K562 (cell line): ENCODE results near the gene LINS1. TPM values are rescaled to one million over a fixed set of nuclear protein-coding genes. Genes with fewer than 3 reads are reported as not detected.

Experiments
- ATF2 ChIP-seq: sonication (generic); formaldehyde crosslinking; IDR thresholded peaks from 2 replicates; pipeline ENCODE4 v1.8.1; 2022; ENCODE audit warnings: missing genetic modification reagents
- BRD9 ChIP-seq: fragments of 450-650 bp; IDR thresholded peaks from 2 replicates; pipeline ENCODE4 v1.6.1; 2018; ENCODE audit warnings: low read depth; ENCODE audit not compliant: partially characterized antibody
- FOXO4 ChIP-seq: fragments of 450-650 bp; formaldehyde crosslinking; IDR thresholded peaks from 2 replicates; pipeline ENCODE4 v1.4.0; 2020; ENCODE audit warnings: mild to moderate bottlenecking, moderate library complexity
- KAT7 ChIP-seq: sonication (generic); formaldehyde crosslinking; IDR thresholded peaks from 2 replicates; pipeline ENCODE4 v1.8.0; 2022; ENCODE audit warnings: missing genetic modification reagents, mild to moderate bottlenecking, borderline replicate concordance
- KDM5B ChIP-seq: fragments of 200-600 bp; sonication (generic); IDR thresholded peaks from 2 replicates; pipeline ENCODE4 v1.6.1; 2012; ENCODE audit warnings: low read depth, mild to moderate bottlenecking, moderate library complexity, low read length, control low read depth, inconsistent platforms; ENCODE audit not compliant: insufficient replicate concordance
- NELFE ChIP-seq: IDR thresholded peaks from 2 replicates; pipeline ENCODE4 v1.6.1; 2011; ENCODE audit warnings: mild to moderate bottlenecking; ENCODE audit not compliant: insufficient read depth, insufficient read length
- RREB1 ChIP-seq: fragments of 250-450 bp; sonication (Bioruptor Pico); IDR thresholded peaks from 2 replicates; pipeline ENCODE4 v1.4.0; 2020
- ZNF668 ChIP-seq: fragments of 250-450 bp; sonication (Bioruptor Pico); IDR thresholded peaks from 2 replicates; pipeline ENCODE4 v1.8.0; 2022; ENCODE audit warnings: mild to moderate bottlenecking, inconsistent platforms
- polyA plus RNA-seq, 8 experiments: library from polyadenylated mRNA; depleted of rRNA in 4 of 8; stranded (reverse) in 5 of 8; unstranded in 3 of 8; fragments of >200 nt; fragmentation: Nextera tagmentation in 2 of 8; fragmentation: Illumina TruSeq in 1 of 8; extraction: Ambion mirVana in 2 of 8; extraction: Trizol in 1 of 8; gene quantifications; 2 replicates each; pipeline versions ENCODE4 v1.2.1 to v1.2.3, GENCODE V29; 2011 to 2014; ENCODE audit warnings: inconsistent platforms in 1 of 8, missing spikeins in 1 of 8
- total RNA-seq, 7 experiments: library from RNA; depleted of rRNA in 6 of 7; stranded (reverse); fragments of >200 nt in 6 of 7; fragmentation: Illumina TruSeq in 2 of 7; extraction: Trizol in 2 of 7; gene quantifications; 2 replicates each; pipeline versions ENCODE4 v1.2.1 to v1.2.3, GENCODE V29; 2011 to 2021; ENCODE audit warnings: low replicate concordance in 1 of 7

The LINS1 gene
- total and polyA plus RNA-seq, 9 of the 15 experiments (the other 6 are each of a cell fraction or from before 2014, with no cell fraction given) = 15.4 to 31.4 (median 24.6) TPM

GRCh38 chr15:100597862-100598261, 4.1 kb downstream of the LINS1 start (continued):
- TF ChIP-seq FOXO4 (CRISPR knock-in tag) (no peak), NELFE (no peak), RREB1 (CRISPR knock-in tag) (no peak), BRD9 (no peak), ATF2 (CRISPR knock-in tag) (no peak), KAT7 (no peak), ZNF668 (CRISPR knock-in tag) (no peak), KDM5B (no peak)
